ENCODE measurements around the gene LYST. TPM values are rescaled to one million over a fixed set of nuclear protein-coding genes. Genes with fewer than 3 reads are reported as not detected.

Gene LYST
- total and polyA plus RNA-seq, 2 of the 8 experiments (the other 6 are each of a cell fraction or from before 2014, with no cell fraction given), result 0.29 to 0.58 TPM

- H3K79me1 ChIP-seq (ENCODE audit: low read depth, low read length), result no peaks in the 10 kb centered on the region
- H3K27me3 ChIP-seq (replicated peaks in 1 of 4; ENCODE audit: control insufficient read depth in 3 of 4, extremely low read depth in 1 of 4, insufficient read depth in 3 of 4, low read length in 3 of 4), result no peaks in the 10 kb centered on the region
- no peaks in the 10 kb centered on the region for H3K9me3 ChIP-seq (ENCODE audit: insufficient read depth in 2 of 2, low read depth in 1 of 2, low read length in 1 of 2)
- H3K18ac ChIP-seq (ENCODE audit: extremely low read depth, low read length), result no peak overlapping the region
- no peak overlapping the region for H2BK5ac ChIP-seq (ENCODE audit: low read depth, low read length)
- no peak overlapping the region for H3K9ac ChIP-seq (replicated peaks in 1 of 4; ENCODE audit: extremely low read depth in 1 of 4, low read depth in 3 of 4, low read length in 3 of 4)
- no peak for DNase-seq (ENCODE audit: low read depth in 1 of 2, low spot score in 2 of 2)
- H4K91ac ChIP-seq (replicated peaks; ENCODE audit: insufficient read length, low read length), result no peak overlapping the region
- no peak overlapping the region for H2AFZ ChIP-seq (ENCODE audit: low read length)
- H4K5ac ChIP-seq (ENCODE audit: insufficient read length, low read depth, low read length), result no peak overlapping the region
- H2BK12ac ChIP-seq (ENCODE audit: low read depth, low read length), result no peak overlapping the region
- H2AK5ac ChIP-seq (ENCODE audit: low read depth, low read length), result no peak overlapping the region
- no peaks in the 10 kb centered on the region for H4K20me1 ChIP-seq (replicated peaks in 1 of 2; ENCODE audit: control insufficient read depth in 1 of 2, insufficient read depth in 2 of 2, low read length in 2 of 2)
- no peak overlapping the region for H3K14ac ChIP-seq (ENCODE audit: insufficient read length)
- FAIRE-seq, result no peak
- no peaks in the 10 kb centered on the region for H3K79me2 ChIP-seq (ENCODE audit: control insufficient read depth in 1 of 2, insufficient read depth in 2 of 2, low read length in 2 of 2)
- H3K23ac ChIP-seq (ENCODE audit: insufficient read length), result no peak overlapping the region
- no peak overlapping the region for H3K4me2 ChIP-seq (ENCODE audit: insufficient read depth in 1 of 2, low read depth in 2 of 2, low read length in 2 of 2)
- TF ChIP-seq E2F6 (IDR thresholded peaks at IDR 0.05) (no peak), SP2 (IDR thresholded peaks at IDR 0.05; ENCODE audit: low read length) (no peak), CBX8 (IDR thresholded peaks at IDR 0.05; ENCODE audit: borderline replicate concordance, low read depth, low read length) (no peak), USF2 (IDR thresholded peaks at IDR 0.05; ENCODE audit: low read length) (no peak), JUND (IDR thresholded peaks at IDR 0.05; ENCODE audit: low read length) (no peak), RNF2 (IDR thresholded peaks at IDR 0.05; ENCODE audit: borderline replicate concordance, low read depth, low read length, missing control alignments, poor library complexity, severe bottlenecking) (no peak), BRCA1 (IDR thresholded peaks at IDR 0.05; ENCODE audit: low read depth, low read length) (no peak)
- no peaks in the 10 kb centered on the region for H3K23me2 ChIP-seq (ENCODE audit: low read depth, low read length)
- H3K4ac ChIP-seq (replicated peaks; ENCODE audit: insufficient read length, low read depth, low read length), result no peak overlapping the region
- no peak overlapping the region for H2BK120ac ChIP-seq (replicated peaks; ENCODE audit: low read depth, low read length)
- CTCF ChIA-PET (ENCODE audit: partially characterized antibody), result interaction anchor here (0.5 to 2.2 kb wide), 13 partner anchors 9 to 356 kb away, joined by 3 to 9 read pairs (median 3); partner anchors contain the start of gene B3GALNT2
- H2BK20ac ChIP-seq (ENCODE audit: low read length), result no peak overlapping the region
- H4K8ac ChIP-seq (ENCODE audit: extremely low read depth, insufficient read depth, low read length), result no peak overlapping the region
- H2BK15ac ChIP-seq (ENCODE audit: low read length), result no peak overlapping the region
- no peak overlapping the region for H3K4me3 ChIP-seq (ENCODE audit: extremely low read depth in 1 of 4, insufficient read depth in 2 of 4, low read depth in 3 of 4, low read length in 4 of 4)
- WGBS, 2 experiments (ENCODE audit: extremely low coverage in 1 of 2, insufficient coverage in 1 of 2, insufficient read length in 1 of 2, insufficient replicate concordance in 2 of 2, low coverage in 1 of 2, low lambda C conversion rate in 2 of 2, missing lambda C conversion rate in 1 of 2), result 88% methylated on average over 5 of the region's 5 CpGs; no CpG with 5 or more reads in 1 of the 2 experiments
- no peaks in the 10 kb centered on the region for H3K36me3 ChIP-seq (ENCODE audit: control insufficient read depth in 2 of 4, insufficient read depth in 4 of 4, low read length in 3 of 4)
- no peak overlapping the region for H3K27ac ChIP-seq (ENCODE audit: low read depth, low read length)
- peaks cover 4 to 8% (median 7%) of the 10 kb centered on the region in 4 experiments; a peak in 6 of 7 replicates for H3K4me1 ChIP-seq (replicated peaks in 1 of 4; ENCODE audit: control insufficient read depth in 3 of 4, insufficient read depth in 4 of 4, low read length in 3 of 4)
- POLR2A ChIA-PET (ENCODE audit: partially characterized antibody), result interaction anchor here (0.7 to 1.7 kb wide), 5 partner anchors 9 to 45 kb away, joined by 3 to 6 read pairs (median 3); no protein-coding TSS in a partner anchor
- no peak overlapping the region for H3K56ac ChIP-seq (replicated peaks; ENCODE audit: insufficient read length, low read depth, low read length)
Measured at GRCh38 chr1:235657747-235658526, 208.8 kb downstream of the LYST start.

Measured in H1 (cell line).